GM18868 (cell line): ENCODE data around the gene DGKD.

Source experiments
- ATAC-seq: cut with Tn5 transposase; IDR thresholded peaks from one replicate; pipeline ENCODE4 v1.9.1; 2021; ENCODE audit warnings: mild to moderate bottlenecking, moderate library complexity; ENCODE audit not compliant: unreplicated experiment

Gene DGKD, protein sequence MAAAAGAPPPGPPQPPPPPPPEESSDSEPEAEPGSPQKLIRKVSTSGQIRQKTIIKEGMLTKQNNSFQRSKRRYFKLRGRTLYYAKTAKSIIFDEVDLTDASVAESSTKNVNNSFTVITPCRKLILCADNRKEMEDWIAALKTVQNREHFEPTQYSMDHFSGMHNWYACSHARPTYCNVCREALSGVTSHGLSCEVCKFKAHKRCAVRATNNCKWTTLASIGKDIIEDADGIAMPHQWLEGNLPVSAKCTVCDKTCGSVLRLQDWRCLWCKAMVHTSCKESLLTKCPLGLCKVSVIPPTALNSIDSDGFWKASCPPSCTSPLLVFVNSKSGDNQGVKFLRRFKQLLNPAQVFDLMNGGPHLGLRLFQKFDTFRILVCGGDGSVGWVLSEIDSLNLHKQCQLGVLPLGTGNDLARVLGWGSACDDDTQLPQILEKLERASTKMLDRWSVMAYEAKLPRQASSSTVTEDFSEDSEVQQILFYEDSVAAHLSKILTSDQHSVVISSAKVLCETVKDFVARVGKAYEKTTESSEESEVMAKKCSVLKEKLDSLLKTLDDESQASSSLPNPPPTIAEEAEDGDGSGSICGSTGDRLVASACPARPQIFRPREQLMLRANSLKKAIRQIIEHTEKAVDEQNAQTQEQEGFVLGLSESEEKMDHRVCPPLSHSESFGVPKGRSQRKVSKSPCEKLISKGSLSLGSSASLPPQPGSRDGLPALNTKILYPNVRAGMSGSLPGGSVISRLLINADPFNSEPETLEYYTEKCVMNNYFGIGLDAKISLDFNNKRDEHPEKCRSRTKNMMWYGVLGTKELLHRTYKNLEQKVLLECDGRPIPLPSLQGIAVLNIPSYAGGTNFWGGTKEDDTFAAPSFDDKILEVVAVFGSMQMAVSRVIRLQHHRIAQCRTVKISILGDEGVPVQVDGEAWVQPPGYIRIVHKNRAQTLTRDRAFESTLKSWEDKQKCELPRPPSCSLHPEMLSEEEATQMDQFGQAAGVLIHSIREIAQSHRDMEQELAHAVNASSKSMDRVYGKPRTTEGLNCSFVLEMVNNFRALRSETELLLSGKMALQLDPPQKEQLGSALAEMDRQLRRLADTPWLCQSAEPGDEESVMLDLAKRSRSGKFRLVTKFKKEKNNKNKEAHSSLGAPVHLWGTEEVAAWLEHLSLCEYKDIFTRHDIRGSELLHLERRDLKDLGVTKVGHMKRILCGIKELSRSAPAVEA

DNA sequence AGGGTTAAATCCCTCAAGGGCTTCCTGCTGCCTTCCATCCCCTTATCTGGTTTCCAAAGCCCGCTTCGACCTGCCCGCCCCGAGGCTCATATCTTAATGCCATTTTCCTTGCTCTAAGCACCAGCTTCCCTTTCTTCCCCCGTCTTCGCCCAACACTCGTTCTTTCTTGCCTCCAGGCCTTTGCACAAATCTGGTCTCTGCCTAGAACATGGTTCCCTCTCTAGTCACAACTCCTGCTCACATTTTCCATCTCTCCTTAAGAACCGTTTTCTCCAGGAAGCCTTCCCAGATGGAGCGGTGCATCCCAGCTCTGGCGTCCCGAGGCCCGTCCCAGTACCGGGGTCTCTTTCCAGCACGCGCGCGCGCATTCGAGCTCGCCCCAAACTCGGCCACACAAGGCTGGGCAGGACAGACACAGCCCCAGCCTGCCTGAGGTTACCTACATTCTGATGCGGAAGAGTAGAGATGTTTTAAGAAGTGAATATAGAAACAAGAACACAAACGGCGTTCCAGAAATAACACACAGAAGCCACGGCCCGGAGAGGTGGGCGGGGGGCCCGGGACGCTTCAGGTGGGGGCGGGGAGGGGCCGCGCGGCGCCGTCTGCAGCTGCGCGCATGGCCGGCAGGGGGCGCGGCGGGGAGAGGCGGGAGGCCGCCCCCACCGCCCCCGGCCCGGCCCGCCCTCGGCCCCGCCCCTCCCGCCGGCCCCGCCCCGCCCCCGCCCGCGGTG, at the start of gene DGKD:
TSS of gene DGKD (plus strand) at position 726 of the 731 bp plus-strand sequence. CDS start 25 bp downstream, outside the sequence.
- peak; percentile 53 for ATAC-seq

DNA sequence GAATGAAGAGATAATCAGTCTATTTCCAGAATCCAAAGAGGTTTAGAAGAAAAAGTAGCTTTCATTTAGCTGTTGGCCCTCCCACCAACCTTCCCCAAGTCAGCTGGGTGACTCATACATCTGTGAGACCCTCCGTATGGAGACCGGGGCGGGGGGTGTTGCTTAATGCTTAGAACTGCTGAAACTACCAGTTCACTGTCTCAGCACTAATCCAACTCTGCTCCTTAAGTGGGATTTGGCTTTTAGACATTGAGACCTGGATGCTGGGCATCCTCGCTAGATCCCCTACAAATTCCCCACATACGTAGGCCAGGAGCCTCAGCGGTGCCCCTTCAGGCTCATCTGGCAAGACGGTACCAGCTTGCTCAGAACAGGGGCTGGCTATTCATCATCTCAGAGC, 46.7 kb upstream of the DGKD start, which contains the start of gene SAG:
TSS of gene SAG (plus strand) at position 252 of the 400 bp plus-strand sequence. CDS start 1,374 bp downstream, outside the sequence.
- ATAC-seq: no peak

DNA sequence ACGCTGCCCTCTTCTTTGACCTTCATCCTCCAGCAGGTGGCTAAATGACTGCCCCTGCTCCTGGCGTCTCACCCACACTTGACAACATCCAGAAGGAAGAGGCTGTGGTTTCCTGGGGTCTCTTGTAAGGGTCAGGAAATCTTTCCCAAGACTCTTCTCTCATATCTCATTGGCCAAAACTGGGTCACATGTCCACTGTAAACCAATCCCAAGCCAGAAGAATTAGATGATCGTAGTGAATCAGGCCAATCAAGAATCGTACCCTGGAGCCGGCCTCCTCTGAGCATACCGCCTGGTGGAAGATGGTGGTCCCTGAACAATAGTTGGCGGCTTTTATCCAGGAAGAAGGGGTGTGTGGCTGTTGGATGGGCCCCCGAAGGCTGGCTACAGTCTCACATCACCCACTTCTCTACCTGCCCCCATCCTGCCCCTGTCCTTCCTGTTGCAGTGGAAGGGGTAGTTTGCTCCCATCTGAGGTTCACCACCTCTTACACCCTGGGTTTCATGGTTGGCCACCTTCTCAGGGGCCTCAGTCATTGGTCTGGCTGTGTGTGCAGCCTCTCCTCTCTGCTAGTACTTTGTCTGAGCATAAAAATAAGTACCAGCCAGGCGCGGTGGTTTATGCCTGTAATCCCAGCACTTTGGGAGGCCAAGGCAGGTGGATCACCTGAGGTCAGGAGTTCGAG, 42.9 kb upstream of the DGKD start:
- ATAC-seq: no peak

DNA sequence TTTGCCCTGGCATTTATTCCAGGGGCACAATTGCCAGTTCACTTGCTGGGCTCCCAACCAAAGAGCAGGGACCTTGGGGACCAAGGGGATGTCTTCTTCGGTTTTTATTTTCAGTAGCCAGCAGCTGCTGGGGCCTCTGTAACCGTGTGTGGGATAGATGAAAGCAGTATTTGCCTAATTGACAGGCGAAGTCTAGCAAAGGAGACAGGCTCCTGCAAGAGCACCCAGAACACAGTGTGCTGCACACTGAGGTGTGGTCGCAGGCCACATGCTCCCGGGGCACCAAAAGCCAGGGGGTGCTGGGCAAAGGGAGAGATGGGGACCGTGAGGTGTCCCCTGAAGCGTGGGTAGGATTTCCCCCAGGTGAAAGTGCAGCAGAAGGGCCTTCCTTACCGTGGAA, 41.4 kb upstream of the DGKD start:
- ATAC-seq: no peak

DNA sequence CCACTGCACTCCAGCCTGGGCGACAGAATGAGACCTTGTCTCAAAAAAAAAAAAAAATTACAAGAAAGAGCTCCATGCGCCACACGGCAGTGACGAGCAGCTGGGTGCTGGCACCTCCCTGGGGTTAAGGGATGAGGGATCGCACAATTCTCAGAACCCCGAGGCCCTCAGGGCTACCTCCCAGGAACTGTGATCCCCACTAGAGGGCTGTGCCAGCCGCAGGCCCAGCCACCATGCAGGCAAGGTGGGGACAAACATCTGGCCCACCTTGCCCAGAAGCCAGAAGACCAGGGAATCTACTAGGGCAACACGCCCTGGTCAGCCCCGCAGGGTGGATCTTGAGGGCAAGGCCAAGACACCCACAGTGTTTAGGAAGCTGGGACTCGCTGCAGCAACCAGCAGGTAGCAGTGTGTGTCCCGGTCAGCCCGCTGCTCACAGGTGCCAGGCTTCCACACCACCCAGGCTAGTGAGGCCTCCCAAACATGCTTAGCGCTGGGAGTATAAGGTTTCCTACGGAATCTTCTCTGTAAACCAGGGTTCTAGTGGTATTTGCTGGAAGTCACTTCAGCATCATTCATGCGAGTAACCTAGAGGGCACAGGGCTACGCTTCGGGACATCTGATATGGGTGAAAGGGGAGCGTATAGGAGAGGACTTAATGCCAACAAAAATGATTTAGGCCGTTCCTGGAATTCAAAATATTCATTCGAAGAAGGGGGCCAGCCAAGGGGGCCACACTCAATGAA, 39.9 kb upstream of the DGKD start:
- no peak for ATAC-seq

DNA sequence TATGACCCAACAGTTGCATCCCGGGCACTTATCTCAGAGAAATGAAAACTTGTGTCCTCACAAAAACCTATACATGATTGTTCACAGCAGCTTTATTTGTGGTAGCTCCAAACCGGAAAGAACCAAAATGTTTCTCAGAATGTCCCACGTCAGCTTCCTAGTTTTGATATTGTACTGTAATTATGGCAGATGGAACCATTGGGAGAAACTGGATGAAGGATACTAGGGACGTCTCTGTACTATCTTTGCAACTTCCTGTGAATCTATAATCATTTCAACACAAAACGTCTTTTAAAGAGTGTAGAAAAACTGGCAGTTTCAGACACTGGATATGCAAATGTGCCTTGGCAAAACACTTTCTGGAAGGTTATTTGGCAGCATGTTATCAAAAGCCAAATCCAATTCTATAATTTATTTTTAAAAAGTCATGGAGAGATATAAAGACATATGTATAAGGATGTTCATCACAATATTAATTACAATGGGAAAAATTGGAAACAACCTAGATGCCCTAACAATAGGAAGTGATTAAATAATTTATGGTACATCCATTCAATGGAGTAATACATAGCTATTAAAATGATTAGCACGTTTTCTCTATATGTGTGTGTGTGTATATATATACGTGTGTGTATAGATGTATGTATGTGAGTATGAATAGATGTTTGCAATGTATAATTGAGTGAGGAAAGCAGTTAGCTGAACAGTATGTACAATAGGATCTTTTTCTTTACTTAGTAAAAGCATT, 36.9 kb upstream of the DGKD start:
- no peak for ATAC-seq

DNA sequence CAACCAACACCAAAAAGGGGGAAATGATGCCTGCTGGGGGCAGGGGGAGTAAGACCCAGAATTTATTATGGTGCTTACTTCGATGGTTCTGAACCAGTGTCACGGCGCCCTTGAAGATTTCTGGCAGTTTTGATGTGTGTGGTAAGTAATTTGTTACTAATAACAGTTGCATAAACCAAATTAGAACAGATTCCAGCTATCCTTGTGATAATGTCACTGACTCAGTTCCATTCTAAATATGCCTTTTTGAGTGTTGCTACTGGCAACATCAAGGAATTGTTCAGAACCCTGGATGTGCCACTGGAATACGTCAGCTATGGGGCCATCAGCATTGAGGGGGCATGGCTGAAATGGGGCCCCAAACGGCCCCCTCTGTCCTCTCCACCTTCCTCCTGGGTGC, 35.0 kb upstream of the DGKD start:
- no peak for ATAC-seq

DNA sequence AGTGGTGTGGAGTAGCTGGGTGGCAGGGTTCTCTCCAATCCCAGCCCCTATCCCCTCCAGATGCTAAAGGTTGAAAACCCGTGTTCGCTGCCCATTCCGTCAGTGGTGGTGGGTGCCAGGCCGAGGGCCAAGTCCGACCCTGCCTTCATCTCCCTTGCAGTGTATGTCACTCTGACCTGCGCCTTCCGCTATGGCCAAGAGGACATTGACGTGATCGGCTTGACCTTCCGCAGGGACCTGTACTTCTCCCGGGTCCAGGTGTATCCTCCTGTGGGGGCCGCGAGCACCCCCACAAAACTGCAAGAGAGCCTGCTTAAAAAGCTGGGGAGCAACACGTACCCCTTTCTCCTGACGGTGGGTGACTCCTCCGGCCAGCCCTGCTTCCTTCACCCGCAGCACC, 33.8 kb upstream of the DGKD start:
- no peak for ATAC-seq

DNA sequence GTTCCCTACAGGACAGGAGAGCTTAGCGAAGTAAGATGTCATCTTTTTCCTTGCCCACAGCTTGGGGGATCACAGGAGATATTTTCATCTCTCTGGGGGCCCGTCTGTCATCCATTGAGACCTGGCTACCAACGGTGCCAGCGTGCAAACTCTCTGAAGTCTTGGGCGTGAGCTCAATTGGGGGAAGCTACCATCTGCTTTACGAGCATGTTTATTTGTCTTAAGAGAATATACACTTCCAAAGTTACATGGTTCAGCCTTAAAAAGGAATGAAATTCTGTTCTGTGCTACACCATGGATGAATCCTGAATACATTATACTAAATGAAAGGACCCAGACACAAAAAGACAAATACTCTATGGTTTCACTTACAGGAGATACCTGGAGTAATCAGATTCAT, 33.1 kb upstream of the DGKD start:
- ATAC-seq: no peak

DNA sequence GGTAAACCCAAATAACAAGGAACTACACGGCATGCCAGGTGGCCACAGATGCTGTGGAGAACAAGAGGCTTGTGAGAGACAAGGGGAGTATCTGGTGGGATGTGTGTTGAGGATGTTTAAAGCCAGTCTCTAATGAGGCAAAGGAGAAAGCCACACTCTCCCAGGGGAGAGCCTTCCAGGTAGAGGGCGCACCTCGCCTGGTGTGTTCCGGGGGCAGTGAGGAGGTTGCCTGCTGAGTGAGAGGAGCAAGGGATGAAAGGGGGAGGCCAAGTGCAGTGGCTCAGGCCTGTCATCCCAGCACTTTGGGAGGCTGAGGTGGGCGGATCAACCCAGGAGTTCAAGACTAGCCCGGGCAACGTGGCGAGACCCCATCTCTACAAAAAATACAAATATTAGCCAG, 30.4 kb upstream of the DGKD start:
- no peak for ATAC-seq

DNA sequence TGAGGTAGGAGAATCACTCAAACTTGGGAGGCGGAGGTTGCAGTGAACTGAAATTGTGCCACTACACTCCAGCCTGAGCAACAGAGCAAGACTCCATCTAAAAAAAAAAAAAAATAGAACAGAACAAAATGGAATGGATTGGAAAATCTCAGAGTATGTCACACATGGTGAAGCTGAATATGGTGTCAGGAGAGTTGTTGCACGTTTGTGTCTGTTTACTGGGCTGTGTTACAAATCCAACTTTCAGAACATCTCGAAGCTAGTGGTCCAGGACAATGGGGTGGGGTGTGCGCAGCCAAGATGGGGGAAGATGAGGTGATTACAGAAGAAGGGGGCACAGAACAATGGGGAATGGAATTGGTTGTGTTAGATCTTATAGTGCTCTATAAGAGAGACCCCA, 29.0 kb upstream of the DGKD start:
- ATAC-seq: no peak

DNA sequence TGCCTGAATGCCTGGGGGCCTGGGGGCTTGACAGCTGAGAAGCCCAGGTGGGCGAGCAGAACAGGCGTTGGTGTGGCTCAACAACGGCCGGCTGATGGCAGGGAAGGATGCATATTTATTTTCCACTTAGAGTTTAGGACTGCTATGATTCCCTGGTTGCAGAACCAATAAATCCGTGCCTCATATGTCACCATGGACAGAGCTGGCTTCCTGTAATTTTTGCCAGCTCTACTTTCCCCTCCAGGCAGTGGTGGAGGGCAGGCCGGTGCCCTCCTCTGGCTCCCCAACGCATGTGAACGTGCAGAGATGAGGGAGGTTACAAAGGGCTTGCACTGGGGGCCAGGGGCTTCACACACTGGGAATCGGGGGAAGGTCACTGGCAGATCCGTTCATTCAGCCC, 28.5 kb upstream of the DGKD start:
- no peak for ATAC-seq

DNA sequence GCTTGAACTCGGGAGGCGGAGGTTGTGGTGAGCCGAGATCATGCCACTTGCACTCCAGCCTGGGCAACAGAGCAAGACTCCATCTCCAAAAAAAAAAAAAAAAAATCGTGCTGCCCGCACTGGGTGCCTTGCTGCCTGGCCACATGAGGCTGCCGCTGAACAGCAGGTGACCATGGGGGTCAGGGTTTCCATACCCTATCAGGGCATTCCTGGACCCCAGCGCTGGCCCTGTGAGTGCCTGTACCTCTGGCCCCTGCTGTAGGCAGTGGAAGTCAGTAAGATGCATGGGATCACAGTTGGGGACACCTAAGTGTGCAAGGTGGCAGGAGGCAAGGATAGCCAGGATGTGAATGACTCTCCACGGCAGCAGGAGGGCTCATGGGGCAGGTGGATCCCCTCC, 27.8 kb upstream of the DGKD start:
- no peak for ATAC-seq

DNA sequence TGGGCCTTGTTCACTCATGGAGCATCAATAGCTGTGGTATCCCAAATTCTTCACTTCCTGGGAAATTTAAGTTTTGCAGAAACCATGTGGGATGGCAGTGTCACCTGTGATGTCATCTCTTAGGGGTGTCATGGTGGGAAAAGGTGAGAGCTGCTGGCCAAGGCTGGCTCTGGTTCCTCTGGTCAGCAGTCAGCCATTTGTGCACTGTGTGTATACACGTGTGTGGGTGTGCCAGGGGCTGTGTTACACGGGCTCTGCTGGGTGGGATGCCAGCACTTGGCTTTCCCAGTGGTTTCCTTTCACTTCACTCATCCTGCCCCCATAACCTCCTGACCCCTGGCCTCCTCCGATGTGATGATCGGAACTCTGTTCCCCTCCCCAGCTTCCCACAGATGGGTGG, 25.4 kb upstream of the DGKD start:
- no peak for ATAC-seq

DNA sequence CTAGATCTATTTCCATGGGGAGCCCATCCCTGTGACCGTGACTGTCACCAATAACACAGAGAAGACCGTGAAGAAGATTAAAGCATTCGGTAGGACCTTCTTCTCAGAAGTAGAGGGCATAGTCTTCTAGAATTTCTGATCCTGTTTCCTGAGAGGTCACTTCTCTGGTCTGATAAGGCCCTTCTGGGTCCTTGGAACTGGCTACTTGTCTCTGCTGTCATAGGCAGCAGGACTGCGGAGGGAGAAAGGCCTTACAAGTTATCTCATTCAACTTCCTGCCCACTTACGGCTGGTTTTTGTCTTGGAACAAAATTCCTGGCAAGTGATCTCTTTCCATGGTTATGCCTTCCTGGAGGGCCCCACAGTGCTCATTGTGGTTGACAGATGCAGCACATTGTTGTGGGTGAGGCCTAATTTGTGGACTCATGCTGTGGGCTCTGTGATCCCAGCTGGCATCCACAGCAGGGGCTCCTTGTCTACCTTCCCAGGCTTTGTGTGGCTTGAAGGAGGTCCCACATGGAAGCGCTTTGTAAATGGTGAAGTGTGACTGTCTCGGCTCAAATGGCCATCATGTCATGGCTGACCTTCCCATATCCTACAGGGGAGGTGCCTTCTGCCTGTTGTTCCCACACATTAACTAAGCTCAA, 24.7 kb upstream of the DGKD start:
- ATAC-seq: no peak

DNA sequence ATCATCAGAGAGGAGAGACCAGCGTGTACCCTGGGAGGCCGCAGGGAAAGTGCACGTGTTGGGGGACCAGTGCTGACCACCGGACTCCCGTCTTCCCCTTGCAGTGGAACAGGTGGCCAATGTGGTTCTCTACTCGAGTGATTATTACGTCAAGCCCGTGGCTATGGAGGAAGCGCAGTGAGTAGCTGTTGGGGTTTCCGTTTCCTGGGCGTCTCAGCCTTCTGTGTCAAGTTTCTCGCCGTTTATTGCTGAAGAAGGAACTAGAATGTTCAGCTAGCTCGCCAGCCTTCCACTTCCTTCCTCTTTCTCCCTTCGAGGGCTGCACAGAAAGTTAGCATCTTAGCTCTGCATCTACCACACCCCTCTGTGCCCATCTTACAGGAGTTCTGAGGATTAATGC, 22.8 kb upstream of the DGKD start:
- peak; percentile 88 for ATAC-seq

DNA sequence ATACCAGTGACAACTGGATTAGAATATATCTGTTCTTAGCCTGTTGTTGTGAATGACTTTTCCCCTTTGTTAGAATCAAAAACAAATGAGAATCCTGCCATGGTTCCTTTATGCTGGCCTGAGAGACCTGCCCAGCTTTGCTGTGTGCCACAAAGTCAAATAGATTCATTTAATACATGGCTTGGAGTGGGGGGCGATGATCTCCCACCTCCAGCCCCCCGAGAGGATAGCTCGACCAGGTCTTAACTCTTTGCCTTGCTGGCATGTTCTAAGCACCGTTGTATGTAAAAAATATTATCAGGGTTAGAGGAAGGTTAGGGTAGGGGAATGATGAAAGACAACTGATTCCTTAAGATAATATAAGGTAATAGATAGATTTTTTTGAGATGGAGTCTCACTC, 22.2 kb upstream of the DGKD start:
- no peak for ATAC-seq

DNA sequence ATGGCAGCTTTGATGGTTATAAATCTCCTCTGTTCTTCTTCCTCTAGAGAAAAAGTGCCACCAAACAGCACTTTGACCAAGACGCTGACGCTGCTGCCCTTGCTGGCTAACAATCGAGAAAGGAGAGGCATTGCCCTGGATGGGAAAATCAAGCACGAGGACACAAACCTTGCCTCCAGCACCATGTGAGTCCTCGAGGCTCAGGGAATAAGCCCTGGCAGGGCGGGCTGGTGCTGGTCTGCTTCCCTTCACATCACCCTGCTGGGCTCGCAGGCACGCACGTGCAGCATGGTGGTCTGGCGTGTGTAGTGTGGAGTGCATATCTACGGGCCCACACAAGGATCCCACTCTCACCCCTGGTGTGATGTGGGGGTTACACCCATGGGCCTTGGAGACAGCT, 19.4 kb upstream of the DGKD start:
- no peak for ATAC-seq
